ENCODE results near the gene RAB3GAP1. TPM values are rescaled to one million over a fixed set of nuclear protein-coding genes. Genes with fewer than 3 reads are reported as not detected.

RAB3GAP1 gene
- total RNA-seq, 4 donors from 2014 or later, result 46.0 to 54.8 (median 51.1) TPM

DNA sequence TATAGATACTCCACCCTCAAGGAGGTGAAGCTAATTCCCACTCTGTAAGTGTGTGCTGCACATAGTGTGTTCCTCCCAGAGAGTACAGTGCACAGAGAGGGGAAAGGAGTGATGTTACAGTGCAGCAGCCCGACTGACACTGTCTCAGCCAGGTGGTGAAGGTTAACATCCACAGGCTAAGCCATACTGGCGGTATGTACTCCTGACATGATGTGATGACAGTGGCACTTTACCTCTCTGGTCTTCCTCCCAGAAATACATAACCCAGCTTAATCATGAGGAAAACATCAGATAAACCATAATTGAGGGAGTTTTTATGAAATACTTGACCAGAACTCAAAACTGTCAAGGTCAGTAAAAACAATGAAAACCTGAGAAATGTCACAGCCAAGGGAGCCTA is 107.1 kb downstream of the RAB3GAP1 start:
- TF ChIP-seq, protein P1, sequence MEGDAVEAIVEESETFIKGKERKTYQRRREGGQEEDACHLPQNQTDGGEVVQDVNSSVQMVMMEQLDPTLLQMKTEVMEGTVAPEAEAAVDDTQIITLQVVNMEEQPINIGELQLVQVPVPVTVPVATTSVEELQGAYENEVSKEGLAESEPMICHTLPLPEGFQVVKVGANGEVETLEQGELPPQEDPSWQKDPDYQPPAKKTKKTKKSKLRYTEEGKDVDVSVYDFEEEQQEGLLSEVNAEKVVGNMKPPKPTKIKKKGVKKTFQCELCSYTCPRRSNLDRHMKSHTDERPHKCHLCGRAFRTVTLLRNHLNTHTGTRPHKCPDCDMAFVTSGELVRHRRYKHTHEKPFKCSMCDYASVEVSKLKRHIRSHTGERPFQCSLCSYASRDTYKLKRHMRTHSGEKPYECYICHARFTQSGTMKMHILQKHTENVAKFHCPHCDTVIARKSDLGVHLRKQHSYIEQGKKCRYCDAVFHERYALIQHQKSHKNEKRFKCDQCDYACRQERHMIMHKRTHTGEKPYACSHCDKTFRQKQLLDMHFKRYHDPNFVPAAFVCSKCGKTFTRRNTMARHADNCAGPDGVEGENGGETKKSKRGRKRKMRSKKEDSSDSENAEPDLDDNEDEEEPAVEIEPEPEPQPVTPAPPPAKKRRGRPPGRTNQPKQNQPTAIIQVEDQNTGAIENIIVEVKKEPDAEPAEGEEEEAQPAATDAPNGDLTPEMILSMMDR (IDR thresholded peaks at IDR 0.05; ENCODE audit: low read depth), result no peak

DNA sequence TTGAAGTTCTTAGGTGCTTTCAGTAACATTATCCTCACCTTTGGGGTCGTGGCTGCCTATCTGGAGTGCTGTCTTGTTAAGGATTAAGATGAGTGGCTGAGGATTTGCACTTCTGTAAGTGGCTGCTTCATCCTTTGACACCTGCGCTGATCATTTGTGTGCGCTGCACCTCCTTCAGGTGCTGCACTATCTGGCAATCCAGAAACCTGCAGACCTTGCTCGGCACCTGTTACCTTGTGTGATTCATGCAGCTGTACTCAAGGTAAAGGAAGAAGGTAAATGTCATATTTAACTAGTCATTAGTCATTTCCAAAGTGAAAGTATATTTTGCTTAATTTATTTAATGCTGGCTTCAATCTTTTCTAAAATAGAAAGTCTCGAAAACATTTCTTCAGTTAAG is 110.3 kb downstream of the RAB3GAP1 start:
- TF ChIP-seq, protein P1 (IDR thresholded peaks at IDR 0.05; ENCODE audit: low read depth), result no peak

DNA sequence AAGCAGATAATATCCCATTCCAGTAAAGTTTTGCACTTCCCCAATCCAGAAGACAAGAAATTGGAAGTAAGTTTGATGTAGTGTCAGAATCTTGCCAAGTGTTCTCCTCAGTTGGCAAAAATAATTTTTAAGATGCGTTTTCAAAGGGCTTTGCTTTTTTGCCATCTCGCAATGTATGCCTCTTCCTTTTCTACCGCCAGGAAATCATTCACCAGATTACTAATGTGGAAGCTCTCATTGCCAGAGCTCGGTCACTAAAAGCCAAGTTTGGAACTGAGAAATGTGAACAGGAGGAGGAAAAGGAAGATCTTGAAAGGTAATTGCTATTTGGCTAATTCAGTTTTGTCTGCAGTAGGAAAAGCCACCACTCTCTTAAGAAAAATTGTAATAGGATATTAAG is 110.7 kb downstream of the RAB3GAP1 start:
- TF ChIP-seq, protein P1 (IDR thresholded peaks at IDR 0.05; ENCODE audit: low read depth), result no peak

DNA sequence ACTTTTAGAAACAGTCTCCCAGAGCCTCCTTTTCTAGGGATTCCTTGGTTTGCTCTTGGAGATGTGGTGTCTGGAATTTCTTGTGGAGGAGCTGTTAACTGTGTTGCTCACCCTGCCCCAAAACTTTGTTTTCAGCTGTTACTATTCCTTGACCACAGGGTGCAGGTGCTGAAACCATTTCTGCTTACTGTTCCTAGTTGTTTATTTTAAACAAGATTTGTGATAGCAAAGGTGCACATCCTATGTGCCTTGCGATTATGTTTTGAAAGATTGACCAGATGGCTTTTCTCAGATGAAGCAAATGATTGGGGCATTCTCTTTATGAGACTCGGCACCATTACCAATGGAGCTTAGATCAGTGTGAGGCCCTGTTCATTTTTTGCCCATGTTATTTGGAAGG is 111.2 kb downstream of the RAB3GAP1 start:
- TF ChIP-seq, protein P1 (IDR thresholded peaks at IDR 0.05; ENCODE audit: low read depth), result no peak

DNA sequence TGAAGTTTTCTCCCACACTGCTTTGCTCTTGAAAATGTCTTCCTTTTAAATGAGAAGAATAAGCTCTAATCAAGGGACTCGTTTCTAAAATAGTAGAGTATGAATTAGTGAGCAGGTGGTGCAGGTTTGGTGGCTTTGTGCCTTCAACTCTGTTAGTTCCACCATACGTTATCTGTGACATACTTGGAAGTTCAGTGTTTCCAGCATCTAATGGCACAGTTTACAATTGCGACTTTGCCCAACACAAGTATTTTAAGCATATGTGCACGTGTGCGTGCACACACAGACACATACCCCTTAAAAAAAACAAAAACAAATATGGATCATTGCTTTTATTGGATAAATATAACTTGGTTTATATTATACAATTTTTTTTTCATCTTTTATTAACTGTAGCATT is 111.8 kb downstream of the RAB3GAP1 start:
- TF ChIP-seq, protein P1 (IDR thresholded peaks at IDR 0.05; ENCODE audit: low read depth), result no peak

DNA sequence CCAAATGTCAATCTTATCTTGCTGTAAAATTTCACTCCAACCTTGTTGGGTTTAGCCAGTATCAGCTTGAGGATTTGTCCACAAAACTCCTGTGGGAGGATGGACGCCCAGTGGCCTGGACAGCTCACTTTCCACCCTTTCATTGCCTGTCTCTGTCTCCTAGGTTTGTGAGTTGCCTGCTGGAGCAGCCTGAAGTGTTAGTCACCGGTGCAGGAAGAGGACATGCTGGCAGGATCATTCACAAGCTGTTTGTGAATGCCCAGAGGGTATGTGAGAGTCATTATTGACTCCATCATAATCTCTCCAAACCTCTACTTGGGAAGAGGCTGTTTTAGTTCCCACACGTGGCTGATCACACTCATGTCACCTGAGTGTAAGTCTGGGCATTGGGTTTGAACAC is 112.3 kb downstream of the RAB3GAP1 start:
- TF ChIP-seq, protein P1 (IDR thresholded peaks at IDR 0.05; ENCODE audit: low read depth), result no peak

DNA sequence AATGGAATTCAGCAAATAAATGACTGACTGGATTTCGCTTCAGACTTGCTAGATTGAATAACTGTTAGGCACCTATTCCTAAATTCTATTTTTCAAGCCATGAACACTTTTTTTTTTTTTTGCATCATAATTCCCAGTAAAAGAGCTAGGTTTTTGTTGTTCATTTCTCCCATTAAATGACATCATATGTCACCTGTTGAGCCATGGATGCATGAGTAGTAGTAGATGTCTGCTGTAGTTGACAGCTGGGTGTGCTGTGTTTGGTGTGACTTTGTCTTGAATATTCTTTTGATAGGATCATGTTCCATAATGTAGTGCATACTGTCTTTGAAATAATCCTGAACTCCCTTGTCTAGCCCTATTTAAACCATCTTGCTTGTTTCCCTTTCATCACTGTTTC is 115.2 kb downstream of the RAB3GAP1 start:
- TF ChIP-seq, protein P1 (IDR thresholded peaks at IDR 0.05; ENCODE audit: low read depth), result no peak

Measured in subcutaneous adipose tissue (tissue), 4 donors.